Measurements from ENCODE around the gene ZKSCAN2. TPM values are rescaled to one million over a fixed set of nuclear protein-coding genes. Genes with fewer than 3 reads are reported as not detected.

The ZKSCAN2 gene
- total and polyA plus RNA-seq, 9 of the 15 experiments (the other 6 are each of a cell fraction or from before 2014, with no cell fraction given) = 1.3 to 9.5 (median 4.2) TPM

GRCh38 chr16:25210758-25211157, 46.9 kb downstream of the ZKSCAN2 start (continued):
- TF ChIP-seq, protein P1, sequence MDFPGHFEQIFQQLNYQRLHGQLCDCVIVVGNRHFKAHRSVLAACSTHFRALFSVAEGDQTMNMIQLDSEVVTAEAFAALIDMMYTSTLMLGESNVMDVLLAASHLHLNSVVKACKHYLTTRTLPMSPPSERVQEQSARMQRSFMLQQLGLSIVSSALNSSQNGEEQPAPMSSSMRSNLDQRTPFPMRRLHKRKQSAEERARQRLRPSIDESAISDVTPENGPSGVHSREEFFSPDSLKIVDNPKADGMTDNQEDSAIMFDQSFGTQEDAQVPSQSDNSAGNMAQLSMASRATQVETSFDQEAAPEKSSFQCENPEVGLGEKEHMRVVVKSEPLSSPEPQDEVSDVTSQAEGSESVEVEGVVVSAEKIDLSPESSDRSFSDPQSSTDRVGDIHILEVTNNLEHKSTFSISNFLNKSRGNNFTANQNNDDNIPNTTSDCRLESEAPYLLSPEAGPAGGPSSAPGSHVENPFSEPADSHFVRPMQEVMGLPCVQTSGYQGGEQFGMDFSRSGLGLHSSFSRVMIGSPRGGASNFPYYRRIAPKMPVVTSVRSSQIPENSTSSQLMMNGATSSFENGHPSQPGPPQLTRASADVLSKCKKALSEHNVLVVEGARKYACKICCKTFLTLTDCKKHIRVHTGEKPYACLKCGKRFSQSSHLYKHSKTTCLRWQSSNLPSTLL (IDR thresholded peaks at IDR 0.05) = no peak
- TF ChIP-seq MAX (CRISPR knock-in tag; IDR thresholded peaks at IDR 0.05) (no peak), RREB1 (CRISPR knock-in tag; IDR thresholded peaks at IDR 0.05) (no peak), HLTF (IDR thresholded peaks at IDR 0.05) (no peak), ERF (CRISPR knock-in tag; IDR thresholded peaks at IDR 0.05) (no peak), TRIM28 (IDR thresholded peaks at IDR 0.05) (no peak), TAF15 (IDR thresholded peaks at IDR 0.05; ENCODE audit: low read depth, low read length) (no peak), ZNF23 (CRISPR knock-in tag; IDR thresholded peaks at IDR 0.05) (no peak), BCOR (IDR thresholded peaks at IDR 0.05) (no peak), XRCC4 (IDR thresholded peaks at IDR 0.05; ENCODE audit: extremely low read depth, insufficient read depth, insufficient read length) (no peak), ETS1 (conservative IDR thresholded peaks at IDR 0.05; ENCODE audit: control insufficient read depth, low read depth, low read length) (no peak), JUND (IDR thresholded peaks at IDR 0.05; ENCODE audit: borderline replicate concordance, low read depth, low read length) (peak; percentile 67; the same call in 1 of the 2 replicates), JUND (tag; IDR thresholded peaks at IDR 0.05; ENCODE audit: borderline replicate concordance, low read depth, low read length) (peak; percentile 11; the same call in 1 of the 3 replicates)
- TF ChIP-seq, protein P2, sequence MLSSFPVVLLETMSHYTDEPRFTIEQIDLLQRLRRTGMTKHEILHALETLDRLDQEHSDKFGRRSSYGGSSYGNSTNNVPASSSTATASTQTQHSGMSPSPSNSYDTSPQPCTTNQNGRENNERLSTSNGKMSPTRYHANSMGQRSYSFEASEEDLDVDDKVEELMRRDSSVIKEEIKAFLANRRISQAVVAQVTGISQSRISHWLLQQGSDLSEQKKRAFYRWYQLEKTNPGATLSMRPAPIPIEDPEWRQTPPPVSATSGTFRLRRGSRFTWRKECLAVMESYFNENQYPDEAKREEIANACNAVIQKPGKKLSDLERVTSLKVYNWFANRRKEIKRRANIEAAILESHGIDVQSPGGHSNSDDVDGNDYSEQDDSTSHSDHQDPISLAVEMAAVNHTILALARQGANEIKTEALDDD (IDR thresholded peaks at IDR 0.05) = peak; percentile 39; the same call in 1 of the 2 replicates
- TF ChIP-seq, protein P3, sequence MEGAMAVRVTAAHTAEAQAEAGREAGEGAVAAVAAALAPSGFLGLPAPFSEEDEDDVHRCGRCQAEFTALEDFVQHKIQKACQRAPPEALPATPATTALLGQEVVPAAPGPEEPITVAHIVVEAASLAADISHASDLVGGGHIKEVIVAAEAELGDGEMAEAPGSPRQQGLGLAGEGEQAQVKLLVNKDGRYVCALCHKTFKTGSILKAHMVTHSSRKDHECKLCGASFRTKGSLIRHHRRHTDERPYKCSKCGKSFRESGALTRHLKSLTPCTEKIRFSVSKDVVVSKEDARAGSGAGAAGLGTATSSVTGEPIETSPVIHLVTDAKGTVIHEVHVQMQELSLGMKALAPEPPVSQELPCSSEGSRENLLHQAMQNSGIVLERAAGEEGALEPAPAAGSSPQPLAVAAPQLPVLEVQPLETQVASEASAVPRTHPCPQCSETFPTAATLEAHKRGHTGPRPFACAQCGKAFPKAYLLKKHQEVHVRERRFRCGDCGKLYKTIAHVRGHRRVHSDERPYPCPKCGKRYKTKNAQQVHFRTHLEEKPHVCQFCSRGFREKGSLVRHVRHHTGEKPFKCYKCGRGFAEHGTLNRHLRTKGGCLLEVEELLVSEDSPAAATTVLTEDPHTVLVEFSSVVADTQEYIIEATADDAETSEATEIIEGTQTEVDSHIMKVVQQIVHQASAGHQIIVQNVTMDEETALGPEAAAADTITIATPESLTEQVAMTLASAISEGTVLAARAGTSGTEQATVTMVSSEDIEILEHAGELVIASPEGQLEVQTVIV (CRISPR knock-in tag; IDR thresholded peaks at IDR 0.05; ENCODE audit: borderline replicate concordance) = no peak
